ENCODE measurements around the gene LRRN4CL.

DNA sequence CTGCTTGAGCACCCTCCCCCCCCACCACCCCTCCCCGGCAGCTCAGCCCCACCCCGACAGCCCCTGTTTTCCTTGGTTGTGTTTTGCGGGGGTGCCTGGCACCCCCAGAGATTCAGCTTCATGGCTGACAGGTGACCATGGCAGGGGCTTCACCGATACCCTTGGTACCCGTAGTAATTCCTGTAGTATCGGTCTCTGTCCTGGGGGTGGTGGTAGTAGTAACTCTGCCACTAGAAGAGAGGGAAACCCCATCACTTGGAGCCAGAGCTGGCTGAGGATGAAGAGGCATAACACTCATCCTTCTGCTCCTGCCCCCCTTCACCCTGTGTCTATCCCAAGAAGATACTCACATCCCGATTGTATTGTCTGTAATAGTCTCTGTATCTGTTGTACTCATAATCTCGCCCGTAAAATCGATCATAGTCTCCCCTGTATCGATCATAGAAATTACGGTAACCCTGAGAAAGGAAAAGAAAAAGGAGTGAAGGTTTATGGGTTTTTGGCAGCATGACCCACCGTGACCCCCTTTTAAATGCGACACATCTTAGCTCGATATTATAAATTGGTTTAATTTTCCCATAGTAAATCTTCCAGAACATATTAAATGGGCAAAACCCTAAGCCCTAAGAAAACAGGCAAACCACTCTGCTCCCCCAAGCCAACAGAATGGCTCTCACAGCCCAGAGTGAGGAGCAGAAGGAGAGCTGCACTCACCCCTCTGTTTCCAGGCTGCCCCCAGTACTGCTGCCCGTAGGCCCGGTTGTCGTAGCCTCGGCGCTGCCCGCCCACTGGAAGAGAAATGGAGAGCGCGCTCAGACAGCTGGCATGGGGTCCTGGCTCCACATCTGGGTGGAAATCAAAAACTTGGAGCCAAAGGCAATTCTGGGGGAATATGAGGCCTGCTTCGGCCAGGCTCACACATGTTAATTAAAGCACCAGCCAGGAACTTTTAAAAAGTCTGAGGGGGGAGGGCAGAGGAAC lies 26.1 kb upstream of the LRRN4CL start:
- TF ChIP-seq, protein P1, sequence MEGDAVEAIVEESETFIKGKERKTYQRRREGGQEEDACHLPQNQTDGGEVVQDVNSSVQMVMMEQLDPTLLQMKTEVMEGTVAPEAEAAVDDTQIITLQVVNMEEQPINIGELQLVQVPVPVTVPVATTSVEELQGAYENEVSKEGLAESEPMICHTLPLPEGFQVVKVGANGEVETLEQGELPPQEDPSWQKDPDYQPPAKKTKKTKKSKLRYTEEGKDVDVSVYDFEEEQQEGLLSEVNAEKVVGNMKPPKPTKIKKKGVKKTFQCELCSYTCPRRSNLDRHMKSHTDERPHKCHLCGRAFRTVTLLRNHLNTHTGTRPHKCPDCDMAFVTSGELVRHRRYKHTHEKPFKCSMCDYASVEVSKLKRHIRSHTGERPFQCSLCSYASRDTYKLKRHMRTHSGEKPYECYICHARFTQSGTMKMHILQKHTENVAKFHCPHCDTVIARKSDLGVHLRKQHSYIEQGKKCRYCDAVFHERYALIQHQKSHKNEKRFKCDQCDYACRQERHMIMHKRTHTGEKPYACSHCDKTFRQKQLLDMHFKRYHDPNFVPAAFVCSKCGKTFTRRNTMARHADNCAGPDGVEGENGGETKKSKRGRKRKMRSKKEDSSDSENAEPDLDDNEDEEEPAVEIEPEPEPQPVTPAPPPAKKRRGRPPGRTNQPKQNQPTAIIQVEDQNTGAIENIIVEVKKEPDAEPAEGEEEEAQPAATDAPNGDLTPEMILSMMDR (IDR thresholded peaks at IDR 0.05), result no peak
- TF ChIP-seq POLR2A (IDR thresholded peaks at IDR 0.05), result no peak

Data from uterus (tissue), 2 donors.